KBM-7 (cell line): ENCODE data around the gene MSL3.

Experiments
- DNase-seq: peaks from one replicate; pipeline ENCODE4 v3.0.0-alpha.2; 2015
- in situ Hi-C: fragments of 300-500 bp; cut with MboI; formaldehyde crosslinking; loops from 2 replicates; pipeline ENCODE4 v1.14.3; 2020; ENCODE audit warnings: low sequenced_read_pairs, low pct_unique_long_range_greater_than_20kb, mixed read lengths

The MSL3 gene

GRCh38 chrX:11792461-11793421 is 34.7 kb downstream of the MSL3 start:
- peak; percentile 64 for DNase-seq
- in situ Hi-C loops, result no loop called here

GRCh38 chrX:11793734-11794133 is 35.7 kb downstream of the MSL3 start:
- DNase-seq, result no peak
- in situ Hi-C loops, result no loop called here

GRCh38 chrX:11813341-11813740 is 55.3 kb downstream of the MSL3 start:
- no peak for DNase-seq
- in situ Hi-C loops, result no loop called here
